Cardiac fibroblast (primary cell): ENCODE measurements around the gene CLIC1.

Source experiments
- DNase-seq, 2 donors: peaks; one replicate each; pipeline versions ENCODE4 v3.0.0 to v3.0.0-alpha.2; 2010; ENCODE audit warnings: low read depth in 2 of 2
- H3K4me3 ChIP-seq, 2 donors: replicated peaks in 1 of 2; 1 replicate in 1 of 2; 2 replicates in 1 of 2; pipeline ENCODE4 v1.5.1; 2011; ENCODE audit warnings: low read depth in 2 of 2, low read length in 2 of 2, mild to moderate bottlenecking in 2 of 2, moderate library complexity in 1 of 2
- TF ChIP-seq, protein P1 (sequence below): IDR thresholded peaks from one replicate; pipeline ENCODE4 v1.5.1; 2011; ENCODE audit warnings: low read depth, mild to moderate bottlenecking, low read length, inconsistent platforms

Gene CLIC1

DNA sequence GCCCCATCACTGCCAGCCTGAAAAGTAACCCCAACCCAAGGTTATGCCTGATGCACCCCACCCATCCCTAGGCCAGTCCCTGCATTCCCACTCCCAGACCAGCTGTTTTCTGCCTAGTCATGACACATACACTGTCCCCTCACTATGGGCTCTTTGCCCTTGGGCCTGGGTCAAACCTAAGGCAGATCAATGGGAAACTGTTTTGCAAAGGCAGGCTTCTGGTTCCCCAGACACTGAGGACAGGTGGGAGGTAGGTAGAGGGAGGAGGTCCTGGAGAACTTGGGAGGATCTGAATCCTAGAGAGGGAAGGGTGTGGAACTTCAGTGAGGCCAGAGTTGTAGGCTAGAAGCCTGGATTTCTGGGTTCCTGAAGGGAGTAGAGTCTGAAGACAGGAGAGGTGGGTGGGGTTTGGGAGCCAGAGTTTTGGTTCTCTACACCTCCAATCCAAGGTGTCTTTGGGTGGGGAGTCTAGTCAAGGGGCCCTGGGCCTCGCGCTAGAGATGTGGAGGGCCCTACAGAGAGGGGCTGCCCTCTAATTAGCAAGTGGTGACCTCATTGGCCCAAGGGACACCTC, 2.0 kb downstream of the CLIC1 start:
- TF ChIP-seq, protein P1, sequence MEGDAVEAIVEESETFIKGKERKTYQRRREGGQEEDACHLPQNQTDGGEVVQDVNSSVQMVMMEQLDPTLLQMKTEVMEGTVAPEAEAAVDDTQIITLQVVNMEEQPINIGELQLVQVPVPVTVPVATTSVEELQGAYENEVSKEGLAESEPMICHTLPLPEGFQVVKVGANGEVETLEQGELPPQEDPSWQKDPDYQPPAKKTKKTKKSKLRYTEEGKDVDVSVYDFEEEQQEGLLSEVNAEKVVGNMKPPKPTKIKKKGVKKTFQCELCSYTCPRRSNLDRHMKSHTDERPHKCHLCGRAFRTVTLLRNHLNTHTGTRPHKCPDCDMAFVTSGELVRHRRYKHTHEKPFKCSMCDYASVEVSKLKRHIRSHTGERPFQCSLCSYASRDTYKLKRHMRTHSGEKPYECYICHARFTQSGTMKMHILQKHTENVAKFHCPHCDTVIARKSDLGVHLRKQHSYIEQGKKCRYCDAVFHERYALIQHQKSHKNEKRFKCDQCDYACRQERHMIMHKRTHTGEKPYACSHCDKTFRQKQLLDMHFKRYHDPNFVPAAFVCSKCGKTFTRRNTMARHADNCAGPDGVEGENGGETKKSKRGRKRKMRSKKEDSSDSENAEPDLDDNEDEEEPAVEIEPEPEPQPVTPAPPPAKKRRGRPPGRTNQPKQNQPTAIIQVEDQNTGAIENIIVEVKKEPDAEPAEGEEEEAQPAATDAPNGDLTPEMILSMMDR = no peak
- DNase-seq = no peak
- peak overlapping the region; percentile 85 to 88 for H3K4me3 ChIP-seq

GRCh38 chr6:31733734-31734133, 2.6 kb downstream of the CLIC1 start:
- DNase-seq = no peak
- TF ChIP-seq, protein P1 = no peak
- H3K4me3 ChIP-seq = peak overlapping the region in 1 of 2 donors; percentile 88

DNA sequence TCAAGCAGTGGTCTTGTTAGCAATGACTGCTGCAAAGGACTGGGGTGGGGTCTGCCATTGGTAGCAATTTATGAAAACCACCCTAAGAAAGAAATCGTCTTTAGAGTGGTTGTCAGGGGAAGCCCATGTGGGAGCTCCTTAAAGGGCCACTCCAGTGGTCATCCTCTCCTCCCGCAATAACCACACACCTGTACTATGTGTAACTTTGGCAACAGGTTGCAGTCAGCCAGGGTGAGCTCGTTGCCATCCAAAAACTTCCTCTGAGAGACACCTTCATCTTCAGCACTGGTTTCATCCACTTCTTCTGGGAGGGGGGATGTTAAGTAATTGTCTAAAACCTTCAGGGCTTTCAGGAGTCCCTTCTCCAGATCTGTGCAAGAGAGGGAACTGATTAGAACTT, 4.3 kb downstream of the CLIC1 start:
- DNase-seq = no peak
- no peak overlapping the region for H3K4me3 ChIP-seq
- TF ChIP-seq, protein P1 = no peak

- peak overlapping the region in 1 of 2 donors; percentile 65 for H3K4me3 ChIP-seq
- TF ChIP-seq, protein P1 = no peak
- no peak for DNase-seq
These were observed 5.7 kb downstream of the CLIC1 start for GRCh38 chr6:31730631-31731086.

DNA sequence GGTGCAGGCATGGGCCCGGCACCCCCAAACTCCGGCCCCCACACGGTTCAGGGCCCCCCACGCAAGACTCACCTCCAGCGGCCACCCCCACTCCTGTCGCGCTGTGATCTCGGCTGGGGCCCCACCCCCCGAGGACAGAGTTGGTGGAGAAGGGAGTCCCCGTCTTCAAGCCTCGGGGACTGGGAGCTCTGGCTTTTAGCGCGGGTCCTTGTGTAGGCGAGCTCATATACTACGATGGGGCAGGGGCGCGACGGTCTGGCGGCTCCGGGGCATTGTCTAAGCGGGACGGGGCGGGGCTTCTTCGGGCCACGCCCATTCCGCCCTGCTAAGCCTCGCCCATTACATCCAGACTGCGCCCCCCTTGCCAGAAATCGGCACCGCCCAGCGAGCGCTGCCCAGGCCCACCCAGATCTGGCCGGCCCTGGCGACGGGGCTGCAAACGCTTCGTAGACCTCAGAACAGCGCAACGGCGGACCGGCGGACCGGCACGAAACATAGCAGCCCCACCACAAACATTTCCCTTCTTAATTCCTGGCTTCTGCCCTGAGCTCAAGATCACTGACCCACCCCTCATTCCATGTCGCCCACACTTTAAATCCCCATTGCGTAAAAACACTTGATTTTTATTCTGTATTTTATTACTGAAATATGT, 6.2 kb downstream of the CLIC1 start:
- TF ChIP-seq, protein P1 = no peak
- H3K4me3 ChIP-seq = peak overlapping the region; percentile 65 to 97
- peak; percentile 90 to 95 for DNase-seq

DNA sequence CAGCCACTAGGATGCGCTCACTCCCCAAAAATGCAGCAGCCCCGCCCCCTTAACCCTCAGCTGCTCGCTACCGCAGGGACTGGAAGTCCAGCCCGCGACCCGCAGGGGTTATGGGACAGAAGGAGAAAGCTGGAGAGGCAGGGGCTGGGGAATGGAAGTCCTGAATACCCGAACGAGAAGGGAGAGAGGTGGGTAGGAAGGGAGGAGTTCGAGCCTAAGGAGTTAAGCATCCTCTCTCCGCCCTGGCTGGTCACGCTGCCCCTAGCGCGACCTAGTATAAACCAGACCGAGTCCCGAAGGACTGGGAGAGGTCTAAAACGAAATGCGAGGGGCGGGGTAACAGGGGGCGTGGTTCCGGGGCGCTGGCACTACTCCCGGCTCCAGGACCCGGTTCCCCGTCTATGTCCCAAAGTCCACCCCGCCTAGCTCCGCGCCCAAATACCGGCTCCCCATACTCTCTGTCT, 6.8 kb downstream of the CLIC1 start:
- TF ChIP-seq, protein P1 = no peak
- DNase-seq = peak; percentile 92 to 94
- peak overlapping the region; percentile 65 to 97 for H3K4me3 ChIP-seq
